Right lobe of liver (tissue), 6 donors: ENCODE measurements around the gene BID. TPM values are rescaled to one million over a fixed set of nuclear protein-coding genes. Genes with fewer than 3 reads are reported as not detected.

Experiments
- ATAC-seq, 4 donors: fragments of 200-7000 bp; cut with Tn5 transposase; one replicate each; pipeline ENCODE4 v1.9.1; 2020; ENCODE audit warnings: mild to moderate bottlenecking in 4 of 4, moderate library complexity in 4 of 4
- DNase-seq, 3 donors: peaks; one replicate each; pipeline ENCODE4 v3.0.0-alpha.2; 2020
- H3K27ac ChIP-seq, 3 donors: fragments of 200-600 bp; one replicate each; pipeline ENCODE4 v1.8.0; 2022
- H3K27me3 ChIP-seq, 2 donors: fragments of 200-600 bp; one replicate each; pipeline ENCODE4 v1.8.0; 2022
- H3K36me3 ChIP-seq, 4 donors: fragments of 200-600 bp; sonication (generic) in 1 of 4; one replicate each; pipeline versions ENCODE4 v1.5.1 to v1.8.0; 2017 to 2022; ENCODE audit warnings: control low read depth in 1 of 4
- H3K4me1 ChIP-seq, 4 donors: fragments of 200-600 bp; sonication (generic) in 1 of 4; one replicate each; pipeline versions ENCODE4 v1.5.1 to v1.8.0; 2017 to 2022; ENCODE audit warnings: control low read depth in 1 of 4
- H3K4me3 ChIP-seq, 3 donors: fragments of 200-600 bp; one replicate each; pipeline ENCODE4 v1.8.0; 2022
- H3K9me3 ChIP-seq, 4 donors: fragments of 200-600 bp; sonication (generic) in 1 of 4; one replicate each; pipeline versions ENCODE4 v1.5.1 to v1.8.0; 2017 to 2022; ENCODE audit warnings: control low read depth in 1 of 4
- CTCF ChIP-seq, 4 donors: fragments of 200-600 bp in 3 of 4; fragments of 450-650 bp in 1 of 4; IDR thresholded peaks; one replicate each; pipeline versions ENCODE4 v1.5.1 to v1.8.0; 2016 to 2022; ENCODE audit warnings: antibody characterized with exemption in 4 of 4, mild to moderate bottlenecking in 2 of 4
- POLR2A ChIP-seq: fragments of 450-650 bp; IDR thresholded peaks from one replicate; pipeline ENCODE4 v1.6.1; 2017; ENCODE audit warnings: antibody characterized with exemption, mild to moderate bottlenecking
- WGBS: methylation state at CpG from one replicate; pipeline ENCODE4 v1.1.6; 2018; ENCODE audit warnings: low coverage, low lambda C conversion rate; ENCODE audit not compliant: insufficient coverage; ENCODE audit errors: missing lambda C conversion rate; 5-methylcytosine and 5-hydroxymethylcytosine counted together
- intact Hi-C, 2 donors: fragments of 100-400 bp; cut with DNase I; formaldehyde crosslinking; loops; one replicate each; pipeline versions ENCODE4 v1.11.2 to v1.14.1; 2022
- total RNA-seq, 6 experiments: library from RNA; depleted of rRNA in 2 of 6; stranded (reverse); fragments of >200 nt in 2 of 6; fragmentation: NEBNext Ultra II Directional in 3 of 6; extraction: Animal tissue kit (Norgen Biotek cat#: 25700) in 3 of 6; gene quantifications; one replicate each; pipeline versions ENCODE4 v1.1.0 to v1.2.4, GENCODE V29; 2016 to 2023
- donor health status: DM: no; HTN: yes; CAD: no.
- donor health status: DM: no; HTN: no; CAD: no.
- donor health status: DM: no; HTN: no; CAD: no.
- donor health status: DM: no; HTN: yes; CAD: no.
- donor health status: DM: no; HTN: yes; CAD: no.

The BID gene
- total RNA-seq, 6 experiments from 2014 or later, result 30.5 to 57.3 (median 36.2) TPM

- no peaks in the 10 kb centered on the region for H3K4me1 ChIP-seq
- H3K9me3 ChIP-seq, result no peaks in the 10 kb centered on the region
- no peak overlapping the region for H3K4me3 ChIP-seq
- intact Hi-C loops, result loop anchor here in 1 of 2 donors (10.0 kb wide), 1 partner anchor 58 kb away; no protein-coding TSS in a partner anchor
- WGBS, result no CpG with 5 or more reads among the region's 21 CpGs
- H3K27ac ChIP-seq, result no peak overlapping the region
- ATAC-seq, result peak in 1 of 4 donors; percentile 3
- DNase-seq, result no peak
- H3K27me3 ChIP-seq, result no peaks in the 10 kb centered on the region
- TF ChIP-seq POLR2A (no peak), CTCF (IDR thresholded peaks at IDR 0.05) (no peak)
- peaks cover 0 to 57% (median 20%) of the 10 kb centered on the region in 4 donors for H3K36me3 ChIP-seq
Measured at GRCh38 chr22:17817079-17817478, 42.8 kb upstream of the BID start.

GRCh38 chr22:17816649-17817048, 42.4 kb upstream of the BID start:
- no peaks in the 10 kb centered on the region for H3K4me1 ChIP-seq
- DNase-seq, result no peak
- no peak overlapping the region for H3K27ac ChIP-seq
- no peak overlapping the region for H3K4me3 ChIP-seq
- peak in 1 of 4 donors; percentile 6 for ATAC-seq
- WGBS, result no CpG with 5 or more reads among the region's 14 CpGs
- H3K9me3 ChIP-seq, result no peaks in the 10 kb centered on the region
- peaks cover 0 to 60% (median 18%) of the 10 kb centered on the region in 4 donors for H3K36me3 ChIP-seq
- intact Hi-C loops, result loop anchor here in 1 of 2 donors (10.0 kb wide), 1 partner anchor 58 kb away; no protein-coding TSS in a partner anchor
- no peaks in the 10 kb centered on the region for H3K27me3 ChIP-seq
- no peak for TF ChIP-seq POLR2A
- no peak for TF ChIP-seq CTCF (IDR thresholded peaks at IDR 0.05)

- DNase-seq (no peak), ATAC-seq (no peak)
- WGBS, result no CpG with 5 or more reads among the region's 15 CpGs
- no peak overlapping the region for H3K27ac ChIP-seq
- intact Hi-C loops, result loop anchor here in 1 of 2 donors (10.0 kb wide), 1 partner anchor 59 kb away; no protein-coding TSS in a partner anchor
- no peaks in the 10 kb centered on the region for H3K4me1 ChIP-seq
- H3K36me3 ChIP-seq, result peaks cover 0 to 53% (median 18%) of the 10 kb centered on the region in 4 donors
- no peaks in the 10 kb centered on the region for H3K9me3 ChIP-seq
- no peaks in the 10 kb centered on the region for H3K27me3 ChIP-seq
- no peak for TF ChIP-seq CTCF (IDR thresholded peaks at IDR 0.05)
- no peak overlapping the region for H3K4me3 ChIP-seq
Measured at GRCh38 chr22:17815703-17816254, 41.5 kb upstream of the BID start.

- intact Hi-C loops, result loop anchor here in 1 of 2 donors (10.0 kb wide), 1 partner anchor 60 kb away; no protein-coding TSS in a partner anchor
- Histone ChIP-seq H3K4me3 (no peak overlapping the region), H3K27ac (no peak overlapping the region), H3K9me3 (no peaks in the 10 kb centered on the region), H3K27me3 (no peaks in the 10 kb centered on the region), H3K4me1 (no peaks in the 10 kb centered on the region), H3K36me3 (peaks cover 0 to 58% (median 24%) of the 10 kb centered on the region in 4 donors)
- WGBS, result 84% methylated on average over 18 of the region's 20 CpGs
- no peak for ATAC-seq
- TF ChIP-seq CTCF (IDR thresholded peaks at IDR 0.05) (no peak), POLR2A (no peak)
- no peak for DNase-seq
Measured at GRCh38 chr22:17814830-17815229, 40.6 kb upstream of the BID start.
